HG03103 (cell line): ENCODE results near the gene ATAT1.
"Not testable (repeated sequence)": the region's sequence is repeated elsewhere in the genome, so short reads cannot be mapped to it uniquely, and the experiment has no call there.

Experiments
- ATAC-seq: cut with Tn5 transposase; IDR thresholded peaks from one replicate; pipeline ENCODE4 v1.9.1; 2021; ENCODE audit warnings: low read depth; ENCODE audit not compliant: unreplicated experiment

Gene ATAT1

DNA sequence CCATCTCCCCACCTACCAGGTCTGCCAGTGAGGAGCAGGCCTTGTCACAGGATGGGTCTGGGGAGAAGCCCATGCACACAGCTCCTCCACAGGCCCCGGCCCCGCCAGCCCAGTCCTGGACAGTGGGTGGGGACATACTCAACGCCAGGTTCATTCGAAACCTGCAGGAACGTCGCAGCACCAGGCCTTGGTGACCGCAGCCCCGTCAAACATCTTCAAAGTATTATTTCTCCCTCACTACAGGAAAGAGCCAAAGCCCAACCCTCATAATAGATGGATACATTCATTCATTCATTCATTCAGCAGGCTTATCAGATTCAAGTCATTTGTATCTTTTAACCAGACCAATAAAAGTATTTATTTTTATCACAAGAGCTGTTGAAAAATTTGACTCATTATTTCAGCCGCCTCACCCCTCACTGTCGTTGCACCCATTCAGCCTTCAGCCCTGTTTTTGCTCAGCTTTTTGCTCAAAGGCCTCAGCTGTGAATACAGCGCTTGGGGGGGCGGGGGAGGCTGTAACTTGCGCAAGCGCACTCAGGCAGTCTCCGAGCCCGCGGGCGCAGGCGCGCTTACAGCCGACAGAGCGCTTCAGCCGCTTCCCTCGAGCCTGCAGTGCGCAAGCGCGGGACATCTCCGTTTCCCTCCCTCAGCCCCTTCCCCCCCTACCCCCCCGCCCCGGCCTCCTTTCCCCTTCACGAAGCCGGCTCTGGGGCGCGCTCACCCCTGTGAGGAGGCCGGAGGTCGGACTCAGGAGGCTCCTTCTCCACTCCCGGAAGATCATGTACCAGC lies 20.0 kb downstream of the ATAT1 start, which contains the start of gene C6orf136:
TSS of gene C6orf136 (plus strand) at position 684 of the 792 bp plus-strand sequence. CDS start at position 783, 99 bp downstream.
- ATAC-seq = peak; percentile 30

DNA sequence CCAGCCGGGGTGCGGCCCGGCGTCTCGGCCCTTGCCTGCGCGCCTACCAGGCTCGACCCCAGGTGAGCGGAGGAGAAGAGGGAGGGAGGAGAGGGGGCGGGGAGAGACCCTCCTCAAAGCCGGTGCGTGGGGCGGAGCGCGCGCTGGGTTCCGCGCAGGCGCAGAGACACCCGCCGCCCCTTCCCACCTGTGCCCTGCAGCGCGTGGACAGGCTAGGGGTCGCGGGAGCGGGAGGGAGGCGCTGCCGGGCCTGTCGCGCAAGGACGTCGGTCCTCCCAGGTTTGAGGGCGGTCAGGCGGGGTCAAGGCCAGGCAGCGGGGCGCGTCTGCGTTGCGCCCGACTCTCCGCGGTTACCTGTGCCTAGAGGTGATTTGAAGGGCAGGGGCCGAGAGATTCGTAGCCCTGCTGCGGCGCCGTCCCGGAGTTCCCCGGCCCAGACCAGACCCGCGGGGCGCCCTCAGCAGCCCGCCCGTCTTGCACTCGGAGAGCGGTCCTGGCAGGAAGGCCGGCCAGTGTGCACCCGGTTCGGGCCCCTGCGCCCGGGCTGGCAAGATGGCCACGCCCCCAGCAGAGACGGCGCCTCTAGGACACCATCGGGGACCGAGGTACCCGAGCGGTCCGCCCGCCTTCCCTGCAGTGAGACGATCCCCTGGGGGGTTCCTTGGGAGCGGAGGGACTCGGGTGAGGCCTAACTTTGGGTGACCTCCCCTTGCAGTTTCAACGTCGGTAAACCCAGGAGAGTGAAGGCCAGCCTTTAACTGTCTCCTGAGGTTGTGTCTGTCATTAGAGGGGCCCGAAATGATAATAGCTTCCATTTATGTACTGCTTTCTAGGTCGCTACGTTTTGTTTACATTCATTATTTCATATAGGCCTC lies 20.8 kb downstream of the ATAT1 start:
- peak; percentile 55 for ATAC-seq

DNA sequence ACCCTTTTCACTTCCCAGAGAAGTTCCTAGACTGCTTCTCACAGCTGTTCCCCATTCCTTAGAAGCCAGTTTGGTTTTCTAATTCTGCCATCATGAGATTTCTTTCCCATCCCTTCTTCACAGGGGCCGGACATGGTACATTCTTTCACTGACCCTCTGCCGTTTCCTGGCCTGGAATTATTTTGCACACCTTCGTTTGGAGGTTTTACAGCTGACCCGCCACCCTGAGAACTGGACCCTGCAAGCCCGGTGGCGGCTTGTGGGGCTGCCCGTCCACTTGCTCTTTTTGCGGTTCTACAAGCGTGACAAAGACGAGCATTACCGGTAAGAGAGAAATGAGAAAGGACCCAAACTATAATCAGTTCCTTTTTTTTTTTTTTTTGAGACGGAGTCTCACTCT lies 24.5 kb downstream of the ATAT1 start:
- no peak for ATAC-seq

DNA sequence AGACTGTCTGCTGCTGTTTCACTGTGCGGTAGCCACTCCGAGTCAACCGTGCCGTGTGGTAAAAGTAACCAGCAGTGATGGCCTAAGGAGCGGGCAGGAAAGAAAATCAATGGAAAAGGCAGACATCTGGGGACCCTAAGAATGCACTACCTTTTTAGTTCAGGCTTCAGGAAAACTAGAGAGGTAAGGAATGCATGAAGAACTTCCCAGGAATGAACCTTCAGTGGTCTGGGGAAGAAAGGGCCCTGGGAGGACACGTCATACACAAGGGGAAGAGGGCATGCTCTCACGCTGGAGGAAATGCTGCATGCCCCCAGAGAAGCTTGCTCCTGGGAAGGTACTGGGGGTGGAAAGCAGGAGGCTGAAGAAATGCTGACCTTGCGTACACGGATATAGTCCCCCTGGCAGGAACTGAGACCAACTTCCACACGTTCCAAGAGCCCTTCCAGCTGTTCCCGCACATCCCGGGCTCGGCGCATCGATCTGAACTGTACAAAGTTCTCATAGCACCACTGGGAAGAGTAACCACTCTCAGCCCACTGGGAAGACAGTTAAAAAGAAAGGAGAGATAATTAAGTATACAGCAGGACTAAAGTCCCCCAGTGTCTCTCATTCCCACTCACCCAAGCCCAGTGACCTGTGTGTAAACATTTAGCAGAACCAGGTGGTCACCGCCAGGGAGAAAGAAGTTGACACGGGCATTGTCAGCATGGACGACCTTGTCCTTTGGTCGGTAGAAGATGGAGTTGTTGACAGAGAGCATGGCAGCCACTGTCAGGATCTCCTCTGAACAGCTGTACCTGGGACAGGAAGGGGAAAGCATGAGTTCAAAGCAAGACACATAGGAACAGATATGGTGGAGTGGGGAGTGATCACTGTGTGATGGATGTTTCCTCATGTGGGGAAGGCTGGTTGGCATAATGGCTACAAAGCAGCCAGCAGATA lies 28.4 kb downstream of the ATAT1 start:
- no peak for ATAC-seq

DNA sequence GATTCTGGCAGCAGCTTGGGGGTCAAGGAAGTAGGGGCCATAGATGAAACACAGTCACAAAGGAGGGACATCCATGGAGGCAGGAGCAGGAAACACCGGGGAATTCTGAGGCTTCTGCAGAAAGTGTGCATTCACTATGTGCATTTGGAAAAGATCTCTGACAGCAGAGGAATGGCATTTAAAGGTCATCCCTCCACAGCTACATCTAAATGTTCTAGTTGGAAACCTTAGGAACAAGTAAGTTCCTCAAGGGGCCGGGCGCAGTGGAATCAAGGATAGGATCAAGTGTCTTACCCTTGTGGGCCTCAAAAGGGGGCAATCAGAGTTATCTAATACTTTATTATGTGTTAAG lies 29.0 kb downstream of the ATAT1 start:
- no peak for ATAC-seq

DNA sequence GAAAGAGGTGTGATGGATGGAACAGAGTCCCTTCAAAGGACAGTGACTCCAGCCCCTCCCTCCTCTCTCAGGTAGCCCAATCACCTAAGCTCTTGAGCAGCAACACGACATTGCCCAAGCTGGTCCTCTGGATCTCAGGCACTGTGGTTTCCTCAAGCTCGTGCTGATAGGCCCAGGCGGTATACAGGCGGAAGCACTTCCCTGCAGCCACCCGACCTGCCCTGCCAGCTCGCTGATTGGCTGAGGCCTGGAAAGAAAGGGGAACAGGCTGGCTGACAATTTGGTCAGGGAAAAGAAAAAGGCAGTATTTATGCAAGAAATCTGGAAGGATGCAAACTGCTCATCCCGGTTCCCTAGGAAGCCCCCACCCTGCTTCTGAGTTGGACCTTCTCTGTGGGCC lies 29.8 kb downstream of the ATAT1 start:
- ATAC-seq = no peak

DNA sequence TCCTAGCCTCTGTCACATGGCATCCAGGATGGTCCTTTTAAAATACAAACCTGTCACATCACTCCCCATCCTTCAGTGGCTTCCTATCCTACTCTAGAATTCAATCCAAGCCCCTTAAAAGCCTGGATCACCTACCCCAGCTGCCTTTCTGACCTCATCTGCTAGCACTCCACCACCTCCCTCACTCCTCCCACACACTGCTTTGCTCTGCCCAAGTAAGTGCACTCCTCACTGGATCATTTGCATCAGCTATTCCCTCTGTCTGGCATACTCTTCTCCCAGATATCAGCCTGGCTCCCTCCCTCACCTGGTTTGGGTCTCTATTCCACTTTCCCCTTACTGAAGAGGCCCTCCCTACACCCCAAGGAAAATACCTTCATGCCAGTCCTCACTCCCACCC lies 30.8 kb downstream of the ATAT1 start:
- ATAC-seq = no peak

DNA sequence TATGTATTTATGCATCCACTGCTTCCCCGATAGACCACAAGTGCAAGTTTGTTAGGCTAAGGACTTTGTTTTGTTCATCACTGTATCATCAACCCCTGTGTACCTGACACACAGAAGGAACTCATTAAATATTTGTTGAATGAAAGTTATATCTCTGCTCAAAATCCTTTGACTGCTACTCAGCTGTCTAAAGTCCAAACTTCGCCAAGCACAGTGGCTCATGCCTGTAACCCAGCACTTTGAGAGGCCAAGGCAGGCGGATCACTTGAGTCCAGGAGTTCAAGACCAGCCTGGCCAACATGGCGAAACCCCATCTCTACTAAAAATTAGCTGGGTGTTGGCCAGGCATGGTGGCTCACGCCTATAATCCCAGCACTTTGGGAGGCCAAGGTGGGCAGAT lies 31.2 kb downstream of the ATAT1 start:
- ATAC-seq = not testable (repeated sequence)

DNA sequence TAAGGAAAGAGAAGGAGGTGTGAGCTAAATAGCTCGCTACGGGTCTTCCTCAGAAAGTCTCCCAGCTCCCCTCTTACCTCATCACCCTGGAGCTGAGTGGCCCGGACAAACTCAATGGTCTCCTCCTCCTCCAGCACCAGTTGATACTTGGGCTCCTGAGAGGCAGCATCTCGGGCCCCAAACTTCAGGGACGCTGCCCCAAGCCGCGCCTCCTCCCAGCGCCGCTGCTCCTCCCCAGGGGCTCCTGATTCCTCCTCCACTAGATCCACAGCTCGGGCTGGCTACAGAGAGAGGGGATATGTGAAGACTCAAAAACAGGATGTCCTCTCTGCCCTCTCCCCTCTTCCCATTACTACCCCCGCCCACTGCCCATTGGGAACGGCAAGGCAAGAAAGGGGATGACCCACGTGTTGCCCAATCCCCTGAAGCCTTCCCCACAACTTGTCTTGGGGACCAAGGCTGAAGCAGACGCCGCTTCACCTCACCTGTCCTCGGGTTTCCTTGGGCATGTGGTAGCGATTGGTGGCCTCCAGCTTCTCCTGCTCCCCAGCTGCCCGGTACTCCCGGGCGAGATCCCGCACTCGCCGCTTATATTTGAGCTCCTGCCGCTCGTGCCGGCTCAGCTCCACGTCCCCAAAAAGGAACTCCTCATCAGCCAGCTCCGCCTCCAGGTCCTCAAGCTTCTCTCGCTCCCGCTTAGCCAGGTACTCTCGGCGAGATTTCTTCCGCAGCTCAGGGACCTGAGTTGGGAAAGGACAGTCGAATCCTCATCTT lies 38.5 kb downstream of the ATAT1 start:
- no peak for ATAC-seq

DNA sequence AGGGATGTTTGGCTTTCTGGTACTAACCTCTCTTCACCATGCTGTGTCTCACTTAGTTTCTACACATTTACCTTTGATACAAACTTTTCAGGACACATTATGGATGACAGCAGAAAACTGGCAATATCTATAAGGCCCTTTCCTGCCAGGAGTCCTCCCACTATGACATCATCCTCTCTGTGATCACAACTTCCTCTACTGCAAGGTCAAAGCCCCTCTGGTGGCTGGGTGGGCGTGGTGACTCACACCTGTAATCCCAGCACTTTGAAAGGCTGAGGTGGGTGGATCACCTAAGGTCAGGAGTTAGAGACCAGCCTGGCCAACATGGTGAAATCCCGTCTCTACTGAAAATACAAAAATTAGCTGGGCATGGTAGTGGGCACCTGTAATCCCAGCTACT lies 39.6 kb downstream of the ATAT1 start:
- ATAC-seq = not testable (repeated sequence)

DNA sequence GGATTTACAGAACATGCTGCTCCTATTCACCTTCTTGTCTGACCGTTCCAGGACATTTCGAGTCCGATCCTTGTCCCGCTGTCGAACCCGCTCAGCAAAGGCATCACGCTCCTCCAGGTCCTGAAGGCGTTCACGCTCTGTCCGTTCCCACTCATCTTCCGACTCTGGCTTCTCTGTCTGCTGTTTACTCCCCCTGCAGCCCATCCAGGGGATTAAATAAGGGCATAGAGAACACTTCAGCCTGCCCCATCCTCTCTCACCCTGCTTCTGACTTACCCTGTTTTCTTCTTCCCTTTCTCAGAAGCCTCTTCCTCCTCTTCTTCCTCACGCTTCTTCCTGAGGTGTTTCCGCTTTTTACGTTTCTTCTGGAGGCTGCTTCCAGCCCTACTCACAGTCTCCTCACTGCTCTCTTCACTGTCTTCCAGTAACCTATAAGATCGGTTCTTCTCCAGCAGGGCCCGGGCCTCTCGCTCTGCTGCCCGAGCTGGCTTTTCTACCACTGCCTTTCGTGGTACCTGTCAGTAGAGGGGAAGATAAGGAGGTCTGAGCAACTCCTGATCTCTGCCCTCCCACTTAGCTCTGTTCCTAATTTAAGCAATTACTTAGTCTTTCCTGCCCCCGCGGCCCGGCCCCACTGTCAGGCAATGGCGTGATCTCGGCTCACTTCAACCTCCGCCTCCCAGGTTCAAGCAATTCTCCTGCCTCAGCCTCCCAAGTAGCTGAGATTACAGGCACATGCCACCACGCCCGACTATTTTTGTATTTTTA lies 44.3 kb downstream of the ATAT1 start:
- no peak for ATAC-seq

DNA sequence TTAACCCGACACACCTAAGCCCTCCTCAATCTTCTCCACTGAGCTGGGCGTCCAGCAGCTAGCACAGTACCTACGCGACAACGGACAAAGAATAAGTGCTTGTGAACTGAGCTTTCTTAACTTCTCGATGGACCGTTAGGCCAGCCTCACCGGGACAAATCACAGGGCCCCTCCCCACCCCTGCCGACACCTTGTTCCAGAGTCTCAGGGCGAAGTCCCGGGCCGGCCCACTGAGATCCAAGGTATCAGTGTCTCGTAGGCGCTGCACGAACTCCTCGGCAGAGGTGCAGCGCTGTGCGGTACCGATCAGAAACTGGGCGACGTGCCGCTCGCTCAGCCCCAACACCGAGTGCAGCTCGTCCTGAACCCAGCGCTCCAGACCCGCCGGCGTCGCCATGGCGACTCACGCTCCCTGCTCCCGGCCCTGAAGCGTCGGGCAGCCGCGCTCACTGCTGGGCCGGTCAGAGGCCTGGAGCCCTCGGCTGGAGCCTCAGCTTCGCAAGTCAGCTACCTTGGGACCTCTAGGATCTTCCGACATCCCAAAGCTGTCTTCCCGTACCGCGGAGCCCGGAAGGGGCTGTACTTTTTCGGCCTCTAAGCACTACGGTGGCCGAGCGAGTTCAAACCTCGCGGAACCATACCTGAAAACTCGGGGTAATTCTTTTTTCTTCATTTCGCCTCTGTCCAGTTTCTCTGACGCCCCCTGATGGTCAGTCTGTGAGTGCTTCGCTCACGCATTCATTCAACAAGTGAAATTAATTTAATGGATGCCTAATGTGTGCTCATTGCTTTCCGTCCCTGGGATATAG lies 46.0 kb downstream of the ATAT1 start, which contains the start of gene DHX16:
TSS of gene DHX16 (minus strand) at position 562 of the 809 bp plus-strand sequence. CDS start at position 397, 165 bp downstream.
- ATAC-seq = peak; percentile 53

DNA sequence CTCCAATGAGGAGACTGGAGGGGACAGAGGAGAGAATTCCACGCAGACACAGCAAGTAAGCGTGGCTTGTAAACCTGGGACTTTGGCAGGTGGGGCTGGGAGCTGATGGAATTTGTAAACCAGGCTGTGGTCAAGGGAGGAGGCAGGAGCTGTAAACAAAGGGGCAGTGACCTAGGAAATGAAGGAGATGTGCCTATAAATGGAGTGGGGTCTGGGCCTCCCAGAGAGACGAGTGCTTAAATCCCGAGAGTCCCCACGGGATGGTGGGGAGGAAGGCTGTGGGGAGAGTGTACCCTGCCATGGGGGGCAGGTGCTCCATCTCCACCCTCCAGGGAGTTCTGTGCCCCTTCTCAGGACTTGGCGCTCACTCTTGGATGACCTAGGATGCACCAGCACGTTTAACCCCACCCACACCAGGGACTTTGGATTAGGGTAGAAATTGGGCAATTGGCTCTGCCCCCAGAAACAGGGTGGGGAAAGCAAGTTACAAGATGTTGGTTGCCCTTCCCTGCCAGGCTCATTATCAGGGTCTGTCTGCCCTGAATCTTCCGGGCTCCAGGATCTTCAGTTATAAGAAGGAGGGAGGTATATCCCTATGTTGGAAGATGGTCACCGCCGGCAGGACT lies 50.1 kb downstream of the ATAT1 start:
- ATAC-seq = no peak

DNA sequence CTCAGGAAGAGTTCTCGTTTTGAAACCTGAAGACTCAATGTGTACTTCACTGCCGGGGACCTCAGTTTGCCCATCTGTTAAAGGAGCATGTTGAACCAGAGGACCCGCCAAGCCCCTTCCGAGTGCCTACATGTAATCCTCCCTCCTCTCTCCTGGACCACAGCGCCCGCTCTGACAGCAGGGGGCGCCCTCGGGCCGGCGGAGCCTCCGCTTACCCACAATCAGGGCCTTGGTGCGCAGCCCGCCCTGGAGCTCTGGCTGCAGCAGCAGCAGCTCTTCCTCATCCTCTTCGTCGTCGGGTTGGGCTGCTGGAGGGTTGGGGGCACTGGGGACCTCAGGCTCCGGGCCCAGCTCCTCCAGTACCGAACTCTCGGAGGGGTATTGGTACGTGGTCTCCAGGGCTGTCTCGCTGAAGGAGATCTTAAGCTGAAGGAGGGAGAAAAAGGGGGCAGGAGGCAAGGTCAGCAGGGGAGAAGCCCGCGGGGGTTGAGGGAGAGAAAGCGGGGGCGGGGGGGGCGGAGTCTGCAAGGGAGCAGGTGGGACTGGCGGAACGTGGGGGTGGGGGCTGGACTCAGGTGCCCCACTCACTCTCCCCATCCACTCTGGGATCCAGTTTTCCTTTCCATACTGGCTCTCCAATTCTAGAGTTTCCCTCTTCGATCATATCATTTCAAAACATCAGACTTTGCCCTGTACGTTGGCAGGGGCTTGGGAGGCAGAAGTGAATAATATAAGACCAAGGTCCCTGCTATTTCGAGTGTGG lies 52.5 kb downstream of the ATAT1 start:
- ATAC-seq = peak; percentile 40

DNA sequence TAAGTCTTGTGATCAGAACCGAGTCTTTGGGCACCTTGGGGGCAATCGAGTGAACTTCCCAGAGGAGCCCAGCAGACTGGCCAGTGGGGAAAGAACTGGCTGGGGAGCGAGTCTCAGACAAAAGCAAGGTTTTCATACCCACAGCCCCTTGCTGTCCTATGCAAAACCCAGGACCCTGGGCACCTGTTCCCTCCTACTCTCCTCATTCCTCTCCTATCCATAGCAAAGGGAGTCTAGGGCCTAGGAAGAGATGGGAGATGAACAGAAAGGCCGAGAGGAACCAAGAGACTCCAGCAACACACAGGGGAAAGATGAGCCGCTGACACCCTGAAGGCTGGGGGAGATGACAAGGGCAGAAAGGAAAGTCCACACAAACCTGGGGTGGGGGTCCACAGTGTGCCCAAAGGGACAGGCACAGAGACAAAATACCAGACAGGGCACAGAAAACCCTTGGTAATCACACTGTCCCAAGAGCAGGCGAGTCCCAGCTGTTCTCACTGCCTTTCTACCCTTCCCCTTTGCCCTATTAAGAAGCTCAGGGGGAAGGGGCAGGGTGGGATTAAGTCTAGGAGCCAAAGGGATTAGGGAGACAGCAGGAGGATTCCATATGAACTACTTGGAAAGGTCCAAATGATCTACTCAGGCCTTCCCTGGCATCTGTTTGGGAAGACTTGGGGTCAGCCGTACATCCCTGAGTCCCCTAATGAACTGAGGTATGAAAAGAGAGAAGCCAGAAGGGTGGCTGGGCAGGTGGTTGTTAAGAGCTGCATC lies 53.3 kb downstream of the ATAT1 start:
- ATAC-seq = no peak

DNA sequence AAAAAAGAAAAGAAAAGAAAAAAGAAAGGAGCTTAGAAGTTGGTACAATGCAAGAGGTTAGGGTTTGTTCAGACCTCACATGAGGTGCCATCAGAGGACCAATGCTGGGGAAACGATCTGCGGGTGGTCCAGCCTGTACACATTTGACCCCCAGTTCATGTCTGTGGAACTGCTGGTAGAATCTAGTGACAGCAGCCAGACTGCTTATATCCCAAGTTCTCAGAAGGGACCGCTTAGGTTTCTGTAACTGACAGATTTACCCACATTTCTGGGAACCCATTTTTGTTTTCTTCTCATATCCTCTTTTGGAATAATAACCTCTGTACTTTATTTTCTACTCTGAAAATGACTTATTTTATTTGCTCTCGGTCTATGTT lies 55.1 kb downstream of the ATAT1 start:
- ATAC-seq = no peak
